Measurements from ENCODE around the gene USP7. TPM values are rescaled to one million over a fixed set of nuclear protein-coding genes. Genes with fewer than 3 reads are reported as not detected.

The USP7 gene
- total and polyA plus RNA-seq, 12 donors, result 22.2 to 84.8 (median 65.7) TPM

DNA sequence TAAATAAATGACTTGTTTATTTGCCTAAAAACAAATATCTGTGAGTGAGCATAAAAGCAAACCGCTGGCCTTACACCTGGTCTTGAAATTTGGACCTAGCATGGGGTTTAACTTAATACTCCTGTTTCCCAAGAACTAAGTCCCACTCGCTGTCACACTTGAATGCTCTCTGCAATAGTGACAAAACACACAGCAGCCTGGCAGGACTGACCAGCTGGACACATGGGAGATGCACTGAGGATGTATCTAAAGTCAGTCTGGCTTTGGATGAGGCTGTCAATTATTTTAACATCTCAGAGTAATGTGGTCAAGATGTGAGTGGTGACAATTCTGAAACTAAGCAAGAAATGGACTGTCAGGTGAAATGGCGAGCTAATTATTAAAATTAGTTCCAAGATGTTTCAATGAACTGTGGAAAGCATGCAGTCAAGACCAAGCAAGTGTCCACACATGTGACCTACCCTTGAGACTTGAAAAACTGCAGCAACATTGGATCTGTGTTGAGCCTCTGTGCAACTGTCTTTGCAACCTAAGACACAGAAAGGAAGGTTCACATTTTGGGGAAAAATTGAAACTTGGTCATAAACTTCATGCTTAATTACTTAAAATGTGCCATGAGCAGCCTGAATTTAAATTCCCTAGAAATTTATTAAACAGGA lies 64.9 kb downstream of the USP7 start:
- TF ChIP-seq, protein P1, sequence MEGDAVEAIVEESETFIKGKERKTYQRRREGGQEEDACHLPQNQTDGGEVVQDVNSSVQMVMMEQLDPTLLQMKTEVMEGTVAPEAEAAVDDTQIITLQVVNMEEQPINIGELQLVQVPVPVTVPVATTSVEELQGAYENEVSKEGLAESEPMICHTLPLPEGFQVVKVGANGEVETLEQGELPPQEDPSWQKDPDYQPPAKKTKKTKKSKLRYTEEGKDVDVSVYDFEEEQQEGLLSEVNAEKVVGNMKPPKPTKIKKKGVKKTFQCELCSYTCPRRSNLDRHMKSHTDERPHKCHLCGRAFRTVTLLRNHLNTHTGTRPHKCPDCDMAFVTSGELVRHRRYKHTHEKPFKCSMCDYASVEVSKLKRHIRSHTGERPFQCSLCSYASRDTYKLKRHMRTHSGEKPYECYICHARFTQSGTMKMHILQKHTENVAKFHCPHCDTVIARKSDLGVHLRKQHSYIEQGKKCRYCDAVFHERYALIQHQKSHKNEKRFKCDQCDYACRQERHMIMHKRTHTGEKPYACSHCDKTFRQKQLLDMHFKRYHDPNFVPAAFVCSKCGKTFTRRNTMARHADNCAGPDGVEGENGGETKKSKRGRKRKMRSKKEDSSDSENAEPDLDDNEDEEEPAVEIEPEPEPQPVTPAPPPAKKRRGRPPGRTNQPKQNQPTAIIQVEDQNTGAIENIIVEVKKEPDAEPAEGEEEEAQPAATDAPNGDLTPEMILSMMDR (IDR thresholded peaks at IDR 0.05), result no peak
- Histone ChIP-seq H3K9me3 (no peaks in the 10 kb centered on the region), H3K27ac (no peak overlapping the region), H3K4me3 (no peak overlapping the region), H3K4me1 (peaks cover 0 to 6% (median 0%) of the 10 kb centered on the region in 9 donors), H3K27me3 (no peaks in the 10 kb centered on the region), H3K36me3 (peaks cover 6 to 100% (median 97%) of the 10 kb centered on the region in 9 donors)
- 96 to 100% methylated on average over 3 of the region's 3 CpGs for WGBS, 2 donors
- DNase-seq, result no peak
- intact Hi-C loops (cut with DNase I), result loop anchor here in 1 of 10 donors (5.0 kb wide), 1 partner anchor 236 kb away; no protein-coding TSS in a partner anchor
- ATAC-seq, result no peak

DNA sequence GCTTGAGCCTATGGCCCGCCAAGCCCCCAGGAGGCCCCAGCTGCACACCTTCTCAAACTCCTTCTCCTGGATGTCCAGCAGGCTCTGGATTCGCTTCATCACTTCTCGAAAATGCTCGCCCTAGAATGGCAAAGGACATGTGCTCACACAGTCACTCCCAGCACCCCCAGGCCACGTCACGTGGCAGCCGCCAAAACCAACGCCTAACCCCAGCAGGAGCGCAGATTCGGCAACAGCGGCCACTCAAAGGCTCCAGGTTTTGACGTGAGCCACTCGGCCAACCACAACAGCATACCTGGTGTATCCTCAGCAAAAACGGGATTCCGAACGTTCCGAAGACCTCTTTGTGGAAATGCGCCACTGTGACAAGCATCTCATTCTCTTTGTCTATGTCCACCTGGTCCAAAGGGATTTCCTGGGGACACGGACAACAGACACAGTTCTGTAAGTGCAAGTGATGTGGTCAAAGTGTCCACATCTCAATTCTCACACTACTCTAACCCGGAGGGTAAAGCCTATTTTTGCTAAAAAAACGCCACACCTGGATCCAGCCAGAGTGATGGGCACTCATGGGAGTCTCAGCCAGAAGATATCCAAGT lies 68.9 kb downstream of the USP7 start:
- H3K27ac ChIP-seq, result no peak overlapping the region
- intact Hi-C loops (cut with DNase I), result loop anchor here in 1 of 10 donors (5.0 kb wide), 1 partner anchor 233 kb away; no protein-coding TSS in a partner anchor
- ATAC-seq (no peak), DNase-seq (no peak)
- H3K4me1 ChIP-seq, result peaks cover 0 to 21% (median 3%) of the 10 kb centered on the region in 9 donors
- H3K4me3 ChIP-seq, result no peak overlapping the region
- H3K27me3 ChIP-seq, result no peaks in the 10 kb centered on the region
- TF ChIP-seq, protein P1 (IDR thresholded peaks at IDR 0.05), result no peak
- H3K9me3 ChIP-seq, result no peaks in the 10 kb centered on the region
- H3K36me3 ChIP-seq, result peaks cover 3 to 100% (median 78%) of the 10 kb centered on the region in 9 donors
- WGBS, 2 donors, result 95 to 96% methylated on average over 21 of the region's 21 CpGs

DNA sequence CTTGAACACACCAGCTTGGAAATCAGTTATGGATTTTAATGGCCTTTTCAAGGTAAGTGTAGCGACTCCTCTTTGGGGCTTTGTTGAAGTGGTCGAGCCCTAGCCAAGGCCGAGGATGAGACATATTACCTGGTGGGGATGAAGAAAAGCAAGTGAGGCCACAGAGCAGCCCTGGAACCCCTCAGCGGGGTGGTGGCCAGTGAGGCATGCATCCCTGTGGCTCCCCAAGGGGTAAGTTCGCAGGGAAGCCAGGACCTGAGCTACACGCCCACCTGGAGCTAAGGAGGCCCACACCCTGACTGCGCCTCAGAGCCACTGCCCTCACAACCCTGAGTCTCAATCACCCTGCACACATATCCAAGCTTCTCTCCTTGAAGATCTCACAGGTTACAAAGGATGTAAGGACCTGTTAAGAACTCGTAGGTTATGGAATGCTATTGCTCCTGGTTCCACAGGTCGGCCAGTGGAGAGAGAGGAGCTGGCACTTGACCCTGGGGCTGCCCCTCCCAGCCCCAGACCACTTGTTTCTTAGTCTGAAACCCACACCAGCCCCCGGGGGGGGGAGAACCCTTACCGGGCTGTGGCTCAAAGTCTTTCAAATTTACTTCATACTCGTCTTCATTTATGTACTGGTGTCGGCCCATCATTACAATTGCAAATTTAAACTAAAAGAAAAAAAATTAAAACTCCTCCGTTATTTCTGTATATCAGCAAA lies 69.6 kb downstream of the USP7 start:
- intact Hi-C loops (cut with DNase I), result no loop called here
- Histone ChIP-seq H3K36me3 (peaks cover under 1 to 100% (median 77%) of the 10 kb centered on the region in 9 donors), H3K4me1 (peaks cover 0 to 21% (median 3%) of the 10 kb centered on the region in 9 donors), H3K9me3 (no peaks in the 10 kb centered on the region), H3K27ac (no peak overlapping the region), H3K4me3 (no peak overlapping the region), H3K27me3 (no peaks in the 10 kb centered on the region)
- no peak for DNase-seq
- ATAC-seq, result no peak
- TF ChIP-seq, protein P1 (IDR thresholded peaks at IDR 0.05), result no peak
- WGBS, 2 donors, result 85 to 89% methylated on average over 14 of the region's 14 CpGs

DNA sequence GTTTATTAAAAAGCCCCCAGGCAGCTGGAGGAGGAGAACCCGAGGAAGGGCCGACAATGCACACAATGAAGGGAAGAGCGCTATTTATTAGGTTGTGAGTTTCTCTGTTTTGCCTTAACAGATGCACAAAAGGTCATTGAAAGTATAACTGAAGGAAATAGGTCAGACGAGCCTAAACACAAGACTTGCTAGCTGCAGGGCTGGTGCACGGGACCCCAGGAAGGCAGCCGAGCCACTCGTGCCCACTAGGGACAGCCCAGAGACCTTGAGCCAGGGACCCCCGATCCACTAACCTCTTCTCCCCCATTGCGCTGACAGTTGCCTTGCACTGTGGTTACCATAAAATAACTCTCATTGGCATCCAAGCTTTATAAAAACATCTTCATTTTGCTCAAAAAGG lies 70.3 kb downstream of the USP7 start:
- Histone ChIP-seq H3K36me3 (peaks cover 0 to 94% (median 70%) of the 10 kb centered on the region in 9 donors), H3K4me1 (peaks cover 0 to 21% (median 4%) of the 10 kb centered on the region in 9 donors), H3K27me3 (no peaks in the 10 kb centered on the region), H3K4me3 (no peak overlapping the region), H3K9me3 (no peaks in the 10 kb centered on the region), H3K27ac (no peak overlapping the region)
- intact Hi-C loops (cut with DNase I), result no loop called here
- WGBS, 2 donors, result 77 to 78% methylated on average over 9 of the region's 9 CpGs
- ATAC-seq (no peak), DNase-seq (no peak)
- TF ChIP-seq, protein P1 (IDR thresholded peaks at IDR 0.05), result no peak
